GM21526 (cell line): ENCODE data around the gene KRT86.
"Not testable (repeated sequence)": the region's sequence is repeated elsewhere in the genome, so short reads cannot be mapped to it uniquely, and the experiment has no call there.

Experiments used
- ATAC-seq: cut with Tn5 transposase; IDR thresholded peaks from one replicate; pipeline ENCODE4 v1.9.1; 2021; ENCODE audit warnings: moderate library complexity; ENCODE audit not compliant: unreplicated experiment, low FRiP score

KRT86 gene

DNA sequence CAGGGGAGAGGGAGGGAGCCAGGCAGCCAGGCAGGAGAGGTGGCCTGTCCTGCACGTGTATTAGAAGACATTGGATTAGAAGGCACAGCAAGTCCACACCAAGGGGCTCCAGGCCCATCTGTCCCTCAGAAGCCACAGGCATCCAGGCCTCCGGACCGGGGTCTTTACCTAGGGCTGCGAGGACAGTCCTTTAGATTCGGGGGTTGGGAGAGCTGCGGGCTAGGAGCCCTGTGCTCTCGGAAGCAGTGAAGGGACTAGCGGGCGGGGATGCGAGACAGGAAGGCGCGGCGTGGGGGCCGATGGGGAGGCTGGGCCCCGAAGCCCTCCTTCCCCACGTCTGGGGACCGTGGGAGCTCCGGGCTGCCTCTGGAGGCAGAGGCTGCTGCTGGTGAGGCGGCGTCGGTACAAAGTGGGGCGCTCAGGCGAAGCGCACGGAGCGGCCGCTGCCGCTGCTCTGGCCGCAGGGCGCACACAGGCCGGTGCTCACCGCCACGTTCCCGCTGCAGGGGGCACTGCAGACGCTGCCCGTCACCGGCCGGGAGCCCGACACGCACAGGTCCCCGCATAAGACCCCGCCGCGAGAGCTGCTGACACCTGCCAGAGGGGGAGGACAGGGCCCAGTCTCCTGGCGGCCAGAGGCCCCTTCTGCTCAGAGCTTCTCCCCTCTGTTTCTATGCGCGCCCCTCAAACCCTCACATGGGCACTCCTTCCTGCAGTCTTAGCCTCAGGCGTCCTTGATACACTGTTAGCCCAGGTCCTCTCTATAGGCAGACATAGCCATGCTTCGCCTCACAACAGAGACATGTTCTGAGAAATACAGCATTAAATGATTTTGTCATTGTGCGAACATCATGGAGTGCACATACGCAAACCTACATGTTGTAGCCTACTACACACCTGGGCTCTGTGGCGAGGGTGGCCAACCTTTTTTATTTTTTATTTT, 24.1 kb upstream of the KRT86 start:
- ATAC-seq: no peak

DNA sequence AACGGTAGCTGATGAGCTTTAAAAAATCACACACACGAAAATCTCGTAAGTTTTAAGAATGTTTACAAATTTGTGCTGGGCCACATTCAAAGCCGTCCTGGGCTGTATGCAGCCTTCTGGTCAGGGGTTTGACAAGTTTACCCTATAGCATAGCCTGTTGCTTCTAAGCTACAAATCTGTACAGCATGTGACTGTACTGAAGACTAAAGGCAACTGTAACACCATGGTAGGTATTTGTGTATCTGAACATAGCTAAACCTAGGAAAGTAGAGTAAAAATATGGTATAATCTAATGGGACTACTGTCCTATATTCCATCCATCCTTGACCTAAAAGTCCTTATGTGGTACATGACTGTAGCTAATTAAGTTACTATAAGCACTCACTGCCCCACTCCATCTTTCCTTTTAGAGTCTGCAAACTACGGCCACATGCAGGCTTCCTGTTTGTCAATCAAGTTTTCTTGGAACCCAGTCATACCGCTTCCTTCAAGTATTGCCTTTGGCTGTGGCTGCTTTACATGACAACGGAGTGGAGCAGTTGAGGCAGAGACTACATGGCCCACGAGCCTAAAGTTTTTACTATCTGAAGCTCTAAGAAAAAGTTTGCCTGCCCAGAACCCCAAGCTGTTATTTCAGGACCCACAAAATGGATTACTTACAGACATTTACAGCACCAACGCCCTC, 22.9 kb upstream of the KRT86 start:
- no peak for ATAC-seq

DNA sequence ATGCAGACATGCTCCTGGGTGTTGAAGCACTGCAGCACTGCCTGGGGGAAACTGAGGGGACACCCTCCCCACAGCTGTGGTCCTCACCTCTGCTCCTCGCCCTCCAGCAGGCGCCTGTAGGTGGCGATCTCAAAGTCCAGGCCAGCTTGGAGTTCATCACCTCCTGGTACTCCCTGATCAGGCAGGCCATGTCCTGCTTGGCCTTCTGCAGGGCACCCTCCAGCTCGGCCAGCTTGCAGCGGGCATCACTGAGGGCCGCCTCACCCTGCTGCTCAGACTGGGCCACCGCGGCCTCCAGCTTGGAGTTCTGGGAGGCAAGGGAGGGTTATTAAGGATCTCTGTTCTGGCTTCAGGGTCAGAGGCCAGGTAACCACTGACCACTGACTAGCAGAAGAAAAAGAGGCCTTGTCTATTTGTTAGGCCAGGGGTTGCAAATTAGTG, 22.2 kb upstream of the KRT86 start:
- ATAC-seq: not testable (repeated sequence)

DNA sequence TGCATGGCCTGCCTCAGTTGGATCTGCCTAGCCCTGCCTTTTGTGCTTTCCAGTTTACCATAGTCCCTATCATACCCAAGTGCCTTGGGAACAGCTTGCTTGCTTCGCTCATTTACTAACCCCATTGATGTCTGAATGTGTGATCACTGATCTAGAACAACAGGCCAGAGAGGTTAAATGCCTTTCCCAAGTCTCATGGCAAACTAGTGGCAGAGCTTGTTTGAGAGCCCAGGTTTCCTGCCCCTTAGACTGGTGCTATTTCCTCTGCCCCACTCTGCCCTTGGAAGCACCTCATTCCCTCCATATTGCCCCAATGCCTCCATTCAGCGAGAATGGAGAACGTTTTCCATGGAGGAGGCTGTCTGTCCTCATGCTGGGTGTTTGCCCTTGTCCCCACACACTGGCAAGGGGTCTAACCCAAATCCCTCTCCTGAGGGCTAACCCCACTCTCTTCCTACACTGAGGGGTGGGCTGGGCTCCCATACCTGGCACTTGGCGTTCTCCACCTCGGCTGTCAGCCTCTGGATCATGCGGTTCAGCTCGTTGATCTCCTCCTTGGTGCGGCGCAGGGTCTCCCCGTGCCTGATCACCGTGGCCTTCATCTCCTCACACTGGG, 21.6 kb upstream of the KRT86 start:
- no peak for ATAC-seq

DNA sequence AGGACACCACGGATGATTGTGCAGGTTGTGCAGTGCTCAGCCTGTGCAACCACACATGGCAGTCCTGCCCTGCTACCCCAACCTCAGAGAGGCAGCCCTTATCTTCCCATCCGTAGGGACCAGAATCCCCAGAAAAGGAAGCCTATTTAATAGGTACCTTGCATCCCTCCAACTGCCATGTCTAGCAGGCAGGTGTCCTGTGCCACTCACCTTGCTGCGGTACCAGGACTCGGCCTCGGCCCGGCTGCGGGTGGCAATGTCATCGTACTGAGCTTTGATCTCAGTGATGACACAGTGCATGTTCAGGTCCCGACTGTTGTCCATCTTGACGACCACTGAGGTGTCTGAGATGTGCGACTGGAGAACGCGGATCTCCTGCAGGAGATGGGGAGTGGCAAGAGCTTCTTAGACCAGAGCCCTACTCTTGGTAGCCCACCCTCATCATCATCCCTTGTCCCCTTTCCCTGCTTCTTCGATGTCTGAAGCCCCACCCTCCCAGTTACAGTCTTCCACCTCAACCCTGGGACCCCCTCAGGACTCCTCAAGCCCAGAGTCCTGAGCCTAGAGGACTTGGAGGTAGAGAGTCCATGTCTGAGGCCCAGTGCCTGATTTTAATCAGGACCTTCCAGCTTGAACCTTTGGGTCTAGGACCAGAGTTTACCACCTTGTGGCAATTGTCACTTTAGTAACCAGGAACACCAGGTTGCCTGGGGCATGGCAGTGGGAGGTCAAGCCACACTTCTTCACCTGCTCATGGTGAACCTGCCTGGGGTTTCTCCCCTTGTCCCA, 20.9 kb upstream of the KRT86 start:
- ATAC-seq: no peak

DNA sequence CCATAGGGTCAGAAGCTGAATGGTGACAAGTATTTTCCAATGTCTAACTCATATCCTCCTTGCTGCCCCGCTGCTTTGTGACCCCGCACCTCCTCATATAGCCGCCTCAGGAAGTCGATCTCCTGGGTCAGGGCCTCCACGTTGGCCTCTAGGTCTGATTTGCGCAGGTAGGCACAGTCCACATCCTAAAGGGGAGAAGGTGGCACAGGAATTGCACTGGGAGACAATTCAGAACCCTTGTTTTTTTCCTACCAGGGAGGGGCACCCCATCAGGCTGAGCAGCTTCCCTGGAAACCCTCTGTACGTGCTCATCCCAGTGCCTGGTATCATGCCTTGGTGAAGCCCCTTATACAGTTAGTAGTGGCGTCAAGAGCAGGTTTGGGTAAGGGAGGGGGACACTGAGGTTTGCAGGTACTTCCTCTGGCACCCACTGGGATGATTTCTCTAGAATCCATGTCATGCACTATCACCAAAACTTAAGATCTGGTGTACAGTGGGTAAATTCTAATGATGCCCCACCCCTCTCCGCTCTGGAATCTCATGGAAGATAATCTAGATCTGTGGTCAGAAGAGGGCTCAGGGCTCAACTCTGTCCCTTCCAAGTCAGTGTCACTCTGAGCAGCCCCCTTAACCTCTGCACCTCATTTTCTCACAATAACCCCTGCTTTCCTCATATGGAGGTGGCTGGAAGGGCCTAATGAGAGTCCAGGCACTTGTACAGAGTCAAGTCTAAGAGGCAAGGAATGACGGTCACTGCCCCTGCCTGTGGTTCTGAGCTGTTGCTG, 20.1 kb upstream of the KRT86 start:
- ATAC-seq: no peak

DNA sequence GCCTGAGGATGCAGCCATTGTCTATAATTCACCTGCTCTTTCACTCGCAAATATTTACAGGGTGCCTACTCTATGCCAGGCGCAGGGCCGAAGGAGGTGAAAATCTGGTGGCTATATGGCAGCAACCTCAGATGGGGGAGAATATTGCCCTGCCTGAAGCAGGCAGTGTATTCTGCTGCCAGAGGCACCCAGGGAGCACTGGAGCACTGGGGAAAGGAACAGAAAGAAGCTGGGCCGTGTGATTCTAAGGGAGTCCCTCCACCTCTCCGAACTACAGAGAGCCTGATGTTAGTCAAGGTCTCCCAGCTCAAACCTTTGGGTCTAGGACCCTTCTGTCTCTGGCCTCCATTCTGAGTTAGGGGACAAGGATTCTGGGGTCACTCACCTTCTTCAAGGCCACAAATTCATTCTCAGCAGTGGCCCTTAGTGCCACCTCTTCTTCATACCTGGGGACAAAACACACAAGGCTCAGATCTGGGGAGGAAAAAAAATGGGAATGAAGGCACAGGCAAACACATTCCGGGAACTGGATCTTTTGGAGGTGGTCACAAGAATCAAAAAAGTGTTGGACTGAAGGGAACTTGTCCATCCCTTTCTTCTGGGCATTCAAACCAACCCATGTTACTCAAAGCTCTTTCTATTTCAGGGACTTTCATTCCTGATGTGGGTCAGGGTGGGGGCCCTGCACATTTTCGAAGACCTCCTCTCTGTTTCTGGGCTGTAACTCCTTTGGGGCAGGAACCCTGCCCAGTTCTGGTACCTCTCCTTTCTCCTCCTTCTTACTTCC, 19.3 kb upstream of the KRT86 start:
- ATAC-seq: no peak

DNA sequence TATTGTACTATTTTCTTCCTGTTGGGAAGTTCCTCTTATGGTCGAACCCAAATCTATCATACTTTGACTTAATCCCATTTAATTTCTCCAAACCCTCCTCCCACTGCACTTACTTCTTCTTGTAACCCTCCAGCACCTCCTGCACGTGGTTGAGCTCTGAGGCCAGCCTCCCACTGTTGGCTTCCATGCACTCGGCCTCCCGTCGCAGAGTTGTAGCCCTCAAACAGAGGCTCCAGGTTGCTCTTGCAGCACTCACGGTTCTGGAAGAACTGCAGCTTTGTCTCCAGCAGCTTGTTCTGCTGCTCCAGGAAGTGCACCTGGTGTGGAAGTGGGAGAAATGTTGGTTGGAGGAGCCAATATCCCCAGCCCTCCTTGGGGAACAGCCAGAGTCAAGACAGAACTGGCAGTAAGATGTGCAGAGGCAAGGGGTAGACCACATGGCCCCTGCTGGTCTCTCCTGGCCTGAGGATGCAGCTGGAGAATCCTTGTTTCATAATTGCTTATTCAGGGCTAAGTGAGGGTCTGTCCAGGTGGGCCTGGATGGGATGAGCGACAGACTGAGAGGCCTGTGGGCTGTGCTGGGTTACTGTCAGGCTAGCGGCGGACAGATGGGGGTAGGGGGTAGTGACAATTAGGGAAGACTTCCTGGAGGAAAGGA, 18.4 kb upstream of the KRT86 start:
- no peak for ATAC-seq

DNA sequence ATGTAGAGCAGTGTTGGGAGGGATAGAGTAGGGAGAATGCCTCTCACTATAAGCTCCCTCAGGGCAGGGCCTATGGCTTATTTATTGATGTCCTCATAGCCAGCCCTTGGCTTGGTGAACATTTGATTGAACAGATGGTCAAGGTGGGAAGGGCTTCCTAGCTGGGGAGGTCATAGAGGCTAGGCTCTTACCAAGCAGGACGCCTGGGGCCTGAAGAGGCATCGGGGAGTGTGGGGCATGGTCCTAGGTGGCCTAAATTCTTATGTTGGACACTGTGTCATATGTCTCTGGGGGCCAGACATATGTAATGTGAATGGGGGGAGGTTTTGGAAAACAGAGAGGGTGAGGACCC, 17.9 kb upstream of the KRT86 start:
- no peak for ATAC-seq

DNA sequence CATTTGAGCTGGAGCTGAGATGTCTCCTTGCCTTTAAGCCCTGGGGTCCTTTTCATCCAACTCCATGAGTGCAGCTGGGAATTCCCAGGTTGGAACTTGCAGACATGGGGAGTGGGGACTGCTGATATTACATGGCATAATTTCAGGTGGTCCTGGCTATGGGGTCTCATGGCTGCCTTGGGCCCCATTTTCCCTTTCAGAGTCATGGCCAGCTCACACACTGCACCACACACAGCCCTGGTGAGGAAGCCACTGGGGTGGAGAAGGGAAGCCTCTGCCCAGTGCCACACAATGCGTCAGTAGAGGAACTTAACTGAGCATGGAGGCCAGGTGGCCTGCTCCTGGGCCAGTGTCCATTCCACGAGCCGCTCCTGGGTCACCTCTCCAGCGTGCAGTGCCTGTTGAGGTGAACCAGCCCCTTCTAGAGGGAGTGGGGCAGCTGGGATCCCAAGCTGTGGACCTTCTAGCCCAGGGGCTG, 17.3 kb upstream of the KRT86 start:
- ATAC-seq: no peak

DNA sequence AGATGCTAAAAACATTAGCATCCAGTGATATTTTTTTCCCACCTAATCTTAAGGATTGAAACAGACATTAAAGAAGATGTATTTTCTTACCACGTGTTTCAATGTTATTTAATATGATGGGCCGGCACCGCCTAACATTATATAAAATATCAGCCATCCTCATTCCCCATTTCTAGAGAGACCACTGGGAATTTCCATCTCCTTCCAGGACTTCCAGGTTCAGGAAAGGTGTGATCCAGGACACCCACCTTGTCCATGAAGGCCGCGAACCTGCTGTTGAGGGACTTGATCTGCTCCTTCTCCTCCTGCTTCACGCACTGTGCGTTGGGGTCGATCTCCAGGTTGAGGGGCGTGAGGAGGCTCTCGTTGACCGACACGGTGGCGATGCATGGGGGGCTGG, 16.5 kb upstream of the KRT86 start:
- not testable (repeated sequence) for ATAC-seq

DNA sequence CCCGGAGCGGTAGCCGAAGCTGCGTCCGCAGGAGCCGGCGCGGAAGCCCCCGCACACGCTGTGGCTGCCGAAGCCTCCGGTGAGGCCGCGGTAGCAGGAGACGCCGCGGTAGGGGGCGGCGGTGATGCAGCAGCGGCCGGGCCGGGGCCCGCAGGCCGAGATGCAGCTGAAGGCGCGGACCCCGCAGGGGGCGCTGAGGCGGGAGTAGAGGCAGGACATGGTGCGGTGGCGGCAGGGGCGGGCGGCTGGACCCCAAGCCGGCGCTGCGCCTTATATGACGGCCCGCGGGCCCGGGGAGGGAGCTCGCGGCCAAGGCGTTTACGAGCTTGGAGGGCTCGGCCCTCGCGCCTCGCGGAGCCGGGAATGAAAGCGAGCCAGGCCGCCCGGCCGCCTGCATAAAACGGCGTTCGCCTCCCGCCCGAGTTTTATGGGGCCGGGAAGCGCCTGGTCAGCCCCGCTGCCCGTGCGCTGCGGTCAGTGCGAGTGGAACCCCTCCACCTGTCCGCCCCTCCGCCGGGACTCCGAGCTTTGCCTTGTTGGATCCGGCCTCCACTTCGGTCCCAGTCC, 16.0 kb upstream of the KRT86 start:
- no peak for ATAC-seq

DNA sequence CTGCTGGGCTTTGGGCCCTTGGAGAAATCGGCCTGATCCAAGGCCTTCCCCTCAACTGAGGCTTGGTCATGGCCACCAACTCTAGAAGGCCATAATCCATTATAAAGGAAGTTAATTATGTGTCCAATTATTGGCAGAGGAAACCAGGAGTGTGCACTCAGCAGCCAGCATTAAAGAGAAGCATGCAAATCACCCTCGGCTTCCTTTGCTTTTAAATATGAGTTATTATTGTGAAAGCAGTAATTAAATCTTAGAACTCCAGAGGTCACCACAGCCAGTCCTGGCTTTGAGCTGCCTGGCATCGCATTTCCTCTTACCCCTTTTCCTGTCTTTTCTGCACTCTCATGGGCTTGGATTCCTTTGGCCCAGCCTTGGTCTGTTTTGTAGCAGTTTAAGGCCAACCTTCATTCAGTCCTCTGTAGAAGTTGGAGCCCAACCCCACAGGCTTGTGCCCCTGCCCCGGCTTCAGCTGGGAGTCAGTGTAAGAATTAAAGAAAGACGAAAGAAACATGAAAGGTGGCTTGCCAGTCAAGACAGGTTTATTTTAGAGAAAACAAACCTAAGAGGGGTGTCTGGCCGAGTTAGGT, 14.7 kb upstream of the KRT86 start:
- ATAC-seq: no peak

DNA sequence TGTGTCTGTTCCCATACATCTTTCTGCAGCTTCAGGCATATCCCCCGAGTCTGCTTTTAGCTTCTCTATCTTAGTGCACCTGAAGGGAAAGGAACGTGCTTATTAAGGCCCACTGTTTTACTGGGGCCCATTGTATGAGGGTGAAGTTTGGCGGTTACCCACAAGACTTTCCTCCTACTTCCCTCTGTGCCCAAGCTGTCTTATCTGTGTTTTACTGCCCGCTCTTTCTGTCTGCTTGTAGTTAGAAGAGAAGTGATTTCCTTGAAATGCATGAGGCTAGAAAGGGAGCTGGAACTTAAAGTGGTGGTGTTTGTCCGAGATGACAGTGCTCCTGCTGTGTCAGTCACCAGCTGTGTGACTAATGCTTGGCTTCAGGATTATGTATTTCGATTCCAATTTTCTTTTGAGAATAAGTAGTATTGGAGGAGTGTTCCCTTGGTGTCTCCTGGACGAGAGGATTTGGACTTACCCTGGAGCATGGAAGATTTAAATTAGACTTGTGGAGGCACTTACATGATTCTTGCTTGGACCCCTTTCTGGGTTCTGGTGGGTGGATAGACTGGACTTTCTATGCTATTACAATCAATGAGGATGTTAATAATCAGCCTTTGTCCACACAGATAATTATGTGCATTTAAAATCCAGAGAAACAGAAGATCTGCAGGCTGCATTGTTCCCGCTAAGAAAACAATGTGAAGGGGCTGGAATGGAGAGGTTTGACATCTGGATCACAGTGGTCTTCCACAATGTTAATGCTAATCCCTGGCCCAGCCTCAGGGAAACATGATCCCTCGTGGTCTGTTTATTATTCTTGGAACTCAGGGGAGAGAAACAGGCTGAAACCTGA, 13.9 kb upstream of the KRT86 start:
- no peak for ATAC-seq

DNA sequence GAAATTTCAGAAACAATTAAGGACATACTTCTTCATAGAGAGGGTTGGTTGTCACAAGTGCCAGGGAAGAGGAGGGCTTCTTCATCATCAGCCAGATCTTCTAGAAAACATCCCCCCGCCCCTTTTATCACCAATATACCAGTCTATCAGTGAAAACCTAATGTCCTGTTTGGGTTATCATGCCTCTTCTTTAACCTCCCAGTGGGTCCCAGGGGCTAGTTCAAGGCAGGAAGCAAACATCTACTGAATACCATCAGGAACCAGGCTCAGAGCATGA, 13.3 kb upstream of the KRT86 start:
- no peak for ATAC-seq

DNA sequence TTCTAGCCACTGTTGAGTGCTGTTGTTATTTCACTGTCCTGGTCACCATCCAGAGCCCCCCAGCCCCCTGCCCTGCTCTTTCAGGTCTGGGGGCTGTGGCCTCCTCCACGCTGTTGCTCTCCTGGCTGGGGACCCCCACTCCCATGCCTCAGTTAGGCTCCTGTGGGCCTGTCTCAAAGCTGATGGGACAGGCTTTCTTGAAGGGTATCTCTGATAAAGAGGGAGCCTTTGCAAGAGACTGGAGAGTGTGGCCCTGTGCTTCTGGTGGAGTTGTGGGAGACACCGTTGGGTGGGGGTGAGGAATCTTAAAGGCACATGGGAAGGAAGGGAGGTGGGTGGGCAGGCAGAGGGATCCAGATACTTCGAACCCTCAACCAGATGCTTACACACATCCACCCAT, 12.2 kb upstream of the KRT86 start:
- ATAC-seq: no peak

DNA sequence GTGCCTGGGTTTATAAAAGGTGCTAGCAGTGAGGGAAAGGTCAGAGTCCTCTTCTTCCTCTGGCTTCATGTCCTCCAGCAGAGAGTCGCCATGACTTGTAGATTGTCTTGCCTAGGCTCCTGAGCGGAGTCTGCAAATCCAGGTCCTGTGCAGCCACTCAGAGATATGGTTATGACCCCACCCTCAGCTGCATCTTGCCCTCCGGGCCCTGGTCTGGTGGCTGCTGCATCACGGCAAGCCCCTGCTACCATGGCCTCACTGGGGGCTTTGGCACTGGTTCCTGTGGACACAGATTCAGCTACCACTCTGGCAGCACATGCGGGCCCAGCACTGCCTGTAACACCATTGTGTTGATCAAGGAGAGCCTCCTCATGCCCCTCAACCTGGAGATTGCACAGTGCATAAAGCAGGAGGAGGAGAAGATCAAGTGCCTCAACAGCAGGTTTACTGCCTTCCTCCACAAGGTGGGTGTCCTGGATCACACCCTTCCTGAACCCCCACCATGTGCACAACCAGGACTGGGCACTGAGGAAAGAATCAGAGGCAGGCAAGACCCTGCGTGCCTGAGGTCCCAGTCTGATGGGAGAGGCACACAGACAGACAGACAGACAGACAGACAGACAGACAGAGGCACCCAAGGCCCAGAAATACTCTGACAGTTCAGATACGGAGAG, 10.5 kb upstream of the KRT86 start:
- ATAC-seq: no peak
